ENCODE data around the gene KIAA1614. TPM values are rescaled to one million over a fixed set of nuclear protein-coding genes. Genes with fewer than 3 reads are reported as not detected.
"Not testable (repeated sequence)": the region's sequence is repeated elsewhere in the genome, so short reads cannot be mapped to it uniquely, and the experiment has no call there.

KIAA1614 gene
- total RNA-seq, 1 donor from 2014 or later: 0.79 TPM

DNA sequence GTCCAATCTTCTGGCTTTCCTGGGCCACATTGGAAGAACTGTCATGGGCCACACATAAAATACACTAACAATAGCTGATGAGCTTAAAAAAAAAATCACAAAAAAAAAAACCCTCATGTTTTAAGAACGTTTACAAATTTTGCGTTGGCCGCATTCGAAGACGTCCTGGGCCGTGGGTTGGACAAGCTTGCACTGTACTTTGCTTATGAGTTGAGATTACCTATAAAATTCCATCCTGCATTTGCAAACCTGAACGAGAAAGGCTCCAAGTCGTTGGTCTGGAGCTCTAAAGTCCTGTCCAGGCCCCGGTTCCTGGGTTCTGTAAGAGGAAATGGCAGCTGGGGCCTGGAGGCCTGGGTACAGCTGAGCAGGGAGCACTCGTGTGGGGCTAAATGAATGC is 51.4 kb downstream of the KIAA1614 start:
- TF ChIP-seq, protein P1, sequence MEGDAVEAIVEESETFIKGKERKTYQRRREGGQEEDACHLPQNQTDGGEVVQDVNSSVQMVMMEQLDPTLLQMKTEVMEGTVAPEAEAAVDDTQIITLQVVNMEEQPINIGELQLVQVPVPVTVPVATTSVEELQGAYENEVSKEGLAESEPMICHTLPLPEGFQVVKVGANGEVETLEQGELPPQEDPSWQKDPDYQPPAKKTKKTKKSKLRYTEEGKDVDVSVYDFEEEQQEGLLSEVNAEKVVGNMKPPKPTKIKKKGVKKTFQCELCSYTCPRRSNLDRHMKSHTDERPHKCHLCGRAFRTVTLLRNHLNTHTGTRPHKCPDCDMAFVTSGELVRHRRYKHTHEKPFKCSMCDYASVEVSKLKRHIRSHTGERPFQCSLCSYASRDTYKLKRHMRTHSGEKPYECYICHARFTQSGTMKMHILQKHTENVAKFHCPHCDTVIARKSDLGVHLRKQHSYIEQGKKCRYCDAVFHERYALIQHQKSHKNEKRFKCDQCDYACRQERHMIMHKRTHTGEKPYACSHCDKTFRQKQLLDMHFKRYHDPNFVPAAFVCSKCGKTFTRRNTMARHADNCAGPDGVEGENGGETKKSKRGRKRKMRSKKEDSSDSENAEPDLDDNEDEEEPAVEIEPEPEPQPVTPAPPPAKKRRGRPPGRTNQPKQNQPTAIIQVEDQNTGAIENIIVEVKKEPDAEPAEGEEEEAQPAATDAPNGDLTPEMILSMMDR (IDR thresholded peaks at IDR 0.05; ENCODE audit: insufficient read depth, low read length, severe bottlenecking): no peak
- Histone ChIP-seq H3K36me3 (ENCODE audit: control insufficient read depth, insufficient read depth, low read length) (peaks cover 4% of the 10 kb centered on the region), H3K27me3 (ENCODE audit: control insufficient read depth, insufficient read depth, low read length) (no peaks in the 10 kb centered on the region), H3K4me3 (ENCODE audit: low read depth, low read length) (no peak overlapping the region)
- DNase-seq (ENCODE audit: low read depth) (no peak), FAIRE-seq (no peak)

DNA sequence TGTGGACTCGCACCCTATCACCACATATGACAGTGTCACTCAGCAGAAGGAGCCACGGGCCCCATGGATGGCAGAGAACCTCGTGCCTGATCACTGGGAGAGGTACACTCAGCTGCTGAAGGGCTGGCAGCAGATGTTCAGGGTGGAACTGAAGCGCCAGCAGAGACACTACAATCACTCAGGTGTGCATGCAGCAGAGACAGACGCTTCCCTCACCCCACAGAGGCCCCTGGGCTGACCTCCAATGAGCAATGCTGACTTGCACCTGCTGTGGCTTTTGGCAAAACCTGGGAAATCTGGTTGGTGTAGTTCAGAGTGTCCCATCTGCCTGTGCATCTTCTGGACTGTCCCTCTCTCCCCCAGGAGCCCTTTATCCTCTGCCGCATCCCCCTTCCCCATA is 51.9 kb downstream of the KIAA1614 start:
- TF ChIP-seq, protein P1 (IDR thresholded peaks at IDR 0.05; ENCODE audit: insufficient read depth, low read length, severe bottlenecking): no peak
- Histone ChIP-seq H3K27me3 (ENCODE audit: control insufficient read depth, insufficient read depth, low read length) (no peaks in the 10 kb centered on the region), H3K4me3 (ENCODE audit: low read depth, low read length) (no peak overlapping the region), H3K36me3 (ENCODE audit: control insufficient read depth, insufficient read depth, low read length) (peaks cover 5% of the 10 kb centered on the region)
- FAIRE-seq: no peak
- no peak for DNase-seq (ENCODE audit: low read depth)

DNA sequence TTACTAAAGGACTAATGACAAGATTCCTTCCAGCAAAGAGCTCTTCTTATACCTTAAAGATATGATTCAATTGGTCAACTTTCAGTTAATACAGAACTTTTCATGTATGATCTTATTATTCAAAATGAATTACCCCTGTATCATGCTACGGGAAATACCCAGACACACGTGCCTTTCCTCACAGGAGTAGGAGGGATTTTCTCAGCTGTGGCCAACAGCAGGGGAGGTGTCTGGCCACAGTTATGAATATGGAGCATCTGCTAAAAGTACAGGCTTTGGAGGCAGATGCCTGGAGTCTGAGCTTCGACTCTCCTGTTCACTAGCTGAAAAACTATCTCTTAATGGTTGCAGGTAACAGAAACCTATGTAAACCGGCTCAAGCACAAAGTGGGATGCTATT is 53.6 kb downstream of the KIAA1614 start:
- TF ChIP-seq, protein P1 (IDR thresholded peaks at IDR 0.05; ENCODE audit: insufficient read depth, low read length, severe bottlenecking): no peak
- Histone ChIP-seq H3K36me3 (ENCODE audit: control insufficient read depth, insufficient read depth, low read length) (peaks cover 11% of the 10 kb centered on the region), H3K4me3 (ENCODE audit: low read depth, low read length) (no peak overlapping the region), H3K27me3 (ENCODE audit: control insufficient read depth, insufficient read depth, low read length) (no peaks in the 10 kb centered on the region)
- FAIRE-seq (no peak), DNase-seq (ENCODE audit: low read depth) (no peak)

DNA sequence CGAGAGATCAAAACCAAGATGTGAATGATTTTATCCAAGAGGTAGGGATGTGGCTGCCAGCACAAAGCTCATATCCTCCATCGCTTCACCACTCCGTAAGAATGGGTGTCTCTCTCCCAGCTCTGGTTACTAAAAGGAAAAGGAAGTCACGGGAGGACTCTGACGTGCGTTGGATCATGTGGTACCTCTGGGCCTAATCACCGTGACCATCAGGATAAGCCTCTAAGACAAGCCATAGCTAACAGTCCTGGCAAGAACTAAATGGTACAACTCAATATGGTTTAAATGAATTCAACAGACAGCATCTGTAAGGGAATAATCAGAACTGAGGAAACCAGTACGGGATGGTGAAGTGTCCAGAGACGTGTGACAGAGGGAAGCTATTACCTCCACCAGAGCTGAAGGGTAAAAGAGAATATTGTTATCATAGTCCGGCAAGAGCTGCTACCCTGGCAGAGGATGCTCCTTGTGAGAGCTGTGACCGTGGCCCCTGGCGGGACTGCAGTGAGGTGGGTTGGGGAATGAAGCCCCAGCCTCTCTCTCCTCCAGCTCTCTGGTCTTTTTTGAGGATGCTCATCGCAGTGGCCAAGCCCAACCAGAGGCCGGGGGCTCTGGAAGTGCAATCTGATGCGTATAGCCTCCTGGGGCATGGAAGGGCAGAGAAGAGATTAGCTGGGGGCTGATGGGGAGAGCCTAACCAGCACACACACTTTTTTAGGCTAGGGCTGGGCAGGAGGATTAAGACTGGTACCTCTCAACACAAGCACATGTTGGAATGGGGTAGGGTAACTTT is 54.2 kb downstream of the KIAA1614 start:
- no peak for FAIRE-seq
- peaks cover 11% of the 10 kb centered on the region for H3K36me3 ChIP-seq (ENCODE audit: control insufficient read depth, insufficient read depth, low read length)
- no peaks in the 10 kb centered on the region for H3K27me3 ChIP-seq (ENCODE audit: control insufficient read depth, insufficient read depth, low read length)
- no peak for DNase-seq (ENCODE audit: low read depth)
- TF ChIP-seq, protein P1 (IDR thresholded peaks at IDR 0.05; ENCODE audit: insufficient read depth, low read length, severe bottlenecking): no peak
- no peak overlapping the region for H3K4me3 ChIP-seq (ENCODE audit: low read depth, low read length)

DNA sequence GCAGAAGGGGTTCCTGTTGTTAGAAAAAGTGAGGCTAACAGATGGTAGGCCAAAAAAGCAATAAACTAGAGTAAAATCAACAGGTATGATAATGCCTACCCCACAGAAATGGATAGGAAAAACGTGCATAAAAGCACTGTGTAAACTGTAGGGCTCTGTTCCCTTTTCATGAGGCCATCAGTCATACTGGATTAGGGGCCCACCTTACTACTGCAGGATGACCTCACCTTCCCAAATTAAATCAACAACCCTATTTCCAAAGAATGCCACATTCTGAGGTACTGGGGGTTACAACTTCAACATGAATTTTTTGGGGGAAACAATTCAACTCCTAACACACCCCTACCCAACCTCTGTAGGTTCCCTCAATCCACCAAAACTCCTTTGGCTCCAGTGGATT is 54.9 kb downstream of the KIAA1614 start:
- TF ChIP-seq, protein P1 (IDR thresholded peaks at IDR 0.05; ENCODE audit: insufficient read depth, low read length, severe bottlenecking): no peak
- no peak for DNase-seq (ENCODE audit: low read depth)
- Histone ChIP-seq H3K4me3 (ENCODE audit: low read depth, low read length) (no peak overlapping the region), H3K27me3 (ENCODE audit: control insufficient read depth, insufficient read depth, low read length) (no peaks in the 10 kb centered on the region), H3K36me3 (ENCODE audit: control insufficient read depth, insufficient read depth, low read length) (peaks cover 13% of the 10 kb centered on the region)
- no peak for FAIRE-seq

DNA sequence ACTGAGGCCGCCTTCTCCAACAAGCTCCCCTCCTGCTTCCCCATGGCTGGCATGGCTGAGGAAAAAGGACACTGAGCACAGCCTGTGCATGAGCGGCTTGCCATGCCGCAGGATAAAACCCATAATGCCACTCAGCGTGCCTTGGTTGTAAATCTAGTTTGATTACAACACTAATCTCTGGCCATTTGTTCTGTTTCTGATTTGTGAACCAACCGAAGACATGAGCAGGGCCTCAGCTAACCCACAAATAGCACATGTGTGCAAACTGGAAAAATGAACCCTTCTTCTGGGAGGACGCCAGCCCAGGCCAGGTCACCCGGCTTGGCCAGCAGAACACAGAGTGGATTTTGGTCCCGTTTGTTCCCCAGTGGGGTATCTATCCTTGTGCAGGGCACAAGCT is 56.1 kb downstream of the KIAA1614 start:
- not testable (repeated sequence) for H3K4me3 ChIP-seq (ENCODE audit: low read depth, low read length); DNase-seq (ENCODE audit: low read depth); H3K27me3 ChIP-seq (ENCODE audit: control insufficient read depth, insufficient read depth, low read length)
- FAIRE-seq: peak; percentile 32
- peaks cover 13% of the 10 kb centered on the region for H3K36me3 ChIP-seq (ENCODE audit: control insufficient read depth, insufficient read depth, low read length)

Data from bronchial epithelial cell (primary cell).